Subcutaneous abdominal adipose tissue (tissue), 5 donors: ENCODE data around the gene USP40.
A peak's percentile ranks its signal among the peaks of the same experiment; 100 is the strongest.

Source experiments
- H3K27ac ChIP-seq: one replicate; pipeline ENCODE4 v1.7.0; 2013; ENCODE audit warnings: low read depth, mild to moderate bottlenecking, inconsistent platforms, low read length, moderate library complexity
- H3K27me3 ChIP-seq, 5 donors: one replicate each; pipeline ENCODE4 v1.7.0; 2013; ENCODE audit warnings: low read length in 5 of 5, inconsistent platforms in 1 of 5; ENCODE audit not compliant: control insufficient read depth in 5 of 5, insufficient read depth in 4 of 5
- H3K36me3 ChIP-seq, 5 donors: one replicate each; pipeline ENCODE4 v1.7.0; 2013; ENCODE audit warnings: low read length in 5 of 5; ENCODE audit not compliant: control insufficient read depth in 5 of 5, insufficient read depth in 5 of 5
- H3K4me1 ChIP-seq, 5 donors: one replicate each; pipeline ENCODE4 v1.7.0; 2013; ENCODE audit warnings: low read length in 5 of 5, mild to moderate bottlenecking in 3 of 5, moderate library complexity in 1 of 5; ENCODE audit not compliant: control insufficient read depth in 5 of 5, insufficient read depth in 5 of 5
- H3K4me3 ChIP-seq, 5 donors: one replicate each; pipeline ENCODE4 v1.7.0; 2013; ENCODE audit warnings: low read length in 5 of 5, low read depth in 1 of 5
- H3K9ac ChIP-seq, 5 donors: one replicate each; pipeline ENCODE4 v1.7.0; 2013; ENCODE audit warnings: low read length in 5 of 5, mild to moderate bottlenecking in 4 of 5, moderate library complexity in 3 of 5
- H3K9me3 ChIP-seq, 5 donors: one replicate each; pipeline ENCODE4 v1.7.0; 2013; ENCODE audit warnings: low read length in 5 of 5; ENCODE audit not compliant: control insufficient read depth in 5 of 5
- donor health status: healthy.
- donor health status: healthy.
- donor health status: healthy.
- donor health status: healthy.
- donor health status: healthy.

USP40 gene

GRCh38 chr2:233433029-233433428, 133.6 kb downstream of the USP40 start:
- H3K9ac ChIP-seq = no peak overlapping the region
- no peaks in the 10 kb centered on the region for H3K9me3 ChIP-seq
- H3K36me3 ChIP-seq = peaks cover 0 to 35% (median 28%) of the 10 kb centered on the region in 5 donors
- H3K4me1 ChIP-seq = peaks cover 6 to 16% (median 12%) of the 10 kb centered on the region in 5 donors
- H3K27ac ChIP-seq = no peak overlapping the region
- H3K27me3 ChIP-seq = no peaks in the 10 kb centered on the region
- no peak overlapping the region for H3K4me3 ChIP-seq

- Histone ChIP-seq H3K4me3 (no peak overlapping the region), H3K27ac (no peak overlapping the region), H3K36me3 (peaks cover 0 to 11% (median 6%) of the 10 kb centered on the region in 5 donors), H3K4me1 (peaks cover 5 to 16% (median 12%) of the 10 kb centered on the region in 5 donors), H3K9me3 (peaks cover 0 to 5% (median 3%) of the 10 kb centered on the region in 5 donors), H3K27me3 (no peaks in the 10 kb centered on the region), H3K9ac (no peak overlapping the region)
Observed at GRCh38 chr2:233430651-233431050, 135.9 kb downstream of the USP40 start.

GRCh38 chr2:233430081-233430480, 136.5 kb downstream of the USP40 start:
- Histone ChIP-seq H3K9ac (no peak overlapping the region), H3K4me1 (peaks cover 5 to 14% (median 12%) of the 10 kb centered on the region in 5 donors), H3K4me3 (no peak overlapping the region), H3K9me3 (peaks cover 0 to 5% (median 3%) of the 10 kb centered on the region in 5 donors), H3K27me3 (no peaks in the 10 kb centered on the region), H3K36me3 (peaks cover 0 to 5% (median 3%) of the 10 kb centered on the region in 5 donors), H3K27ac (no peak overlapping the region)

- peaks cover 0 to 3% (median 0%) of the 10 kb centered on the region in 5 donors for H3K36me3 ChIP-seq
- H3K27ac ChIP-seq = no peak overlapping the region
- H3K4me1 ChIP-seq = peaks cover 5 to 18% (median 13%) of the 10 kb centered on the region in 5 donors
- H3K9ac ChIP-seq = peak overlapping the region in 1 of 5 donors; percentile 28
- peaks cover 0 to 5% (median 3%) of the 10 kb centered on the region in 5 donors for H3K9me3 ChIP-seq
- no peak overlapping the region for H3K4me3 ChIP-seq
- no peaks in the 10 kb centered on the region for H3K27me3 ChIP-seq
Observed at GRCh38 chr2:233429175-233429897, 137.2 kb downstream of the USP40 start.

GRCh38 chr2:233428438-233428837, 138.1 kb downstream of the USP40 start:
- Histone ChIP-seq H3K4me3 (no peak overlapping the region), H3K9ac (no peak overlapping the region), H3K36me3 (peaks cover 0 to 3% (median 0%) of the 10 kb centered on the region in 5 donors), H3K27me3 (no peaks in the 10 kb centered on the region), H3K4me1 (peaks cover 6 to 22% (median 13%) of the 10 kb centered on the region in 5 donors), H3K9me3 (peaks cover 0 to 5% (median 3%) of the 10 kb centered on the region in 5 donors), H3K27ac (no peak overlapping the region)

- H3K4me3 ChIP-seq = no peak overlapping the region
- H3K4me1 ChIP-seq = peaks cover 6 to 25% (median 16%) of the 10 kb centered on the region in 5 donors
- H3K9me3 ChIP-seq = peaks cover 0 to 5% (median 3%) of the 10 kb centered on the region in 5 donors
- peaks cover 0 to 3% (median 0%) of the 10 kb centered on the region in 5 donors for H3K36me3 ChIP-seq
- no peak overlapping the region for H3K9ac ChIP-seq
- no peak overlapping the region for H3K27ac ChIP-seq
- H3K27me3 ChIP-seq = no peaks in the 10 kb centered on the region
Observed at GRCh38 chr2:233428008-233428407, 138.6 kb downstream of the USP40 start.

GRCh38 chr2:233426619-233427342, 139.8 kb downstream of the USP40 start:
- Histone ChIP-seq H3K27ac (no peak overlapping the region), H3K27me3 (no peaks in the 10 kb centered on the region), H3K4me1 (peaks cover 6 to 36% (median 24%) of the 10 kb centered on the region in 5 donors), H3K4me3 (no peak overlapping the region), H3K9ac (no peak overlapping the region), H3K9me3 (peaks cover 0 to 5% (median 3%) of the 10 kb centered on the region in 5 donors), H3K36me3 (peaks cover 0 to 3% (median 0%) of the 10 kb centered on the region in 5 donors)
